ENCODE data around the gene TMEM123. TPM values are rescaled to one million over a fixed set of nuclear protein-coding genes. Genes with fewer than 3 reads are reported as not detected.

The TMEM123 gene
- total and polyA plus RNA-seq, 2 of the 4 experiments (the other 2 are of a cell fraction): 96.9 to 127 TPM

- H2AK9ac ChIP-seq (replicated peaks; ENCODE audit: low read depth, low read length, poor library complexity): peak overlapping the region; percentile 2
- H3K4me2 ChIP-seq (ENCODE audit: low read depth, low read length): no peak overlapping the region
- no peak overlapping the region for H3K9ac ChIP-seq (ENCODE audit: low read depth, low read length)
- intact Hi-C loops (cut with micrococcal nuclease) (no loop called here), dilution Hi-C loops (cut with HindIII; ENCODE audit: low sequenced_read_pairs, unreplicated experiment) (no loop called here), in situ Hi-C loops (cut with MboI; ENCODE audit: low sequenced_read_pairs) (loop anchor here (25.0 kb wide), 1 partner anchor 97 kb away; no protein-coding TSS in a partner anchor)
- no peak overlapping the region for H2AK5ac ChIP-seq (ENCODE audit: low read depth, low read length)
- no TSS peak for BruUV-seq (replicated peaks)
- H3K4ac ChIP-seq (ENCODE audit: low read depth, low read length): no peak overlapping the region
- ATAC-seq (ENCODE audit: low read depth): no peak
- no peak overlapping the region for H2AFZ ChIP-seq (replicated peaks; ENCODE audit: low read length, poor library complexity)
- peaks cover 32% of the 10 kb centered on the region for H3K36me3 ChIP-seq (ENCODE audit: control insufficient read depth, insufficient read depth, low read length)
- no peaks in the 10 kb centered on the region for H3K9me1 ChIP-seq (ENCODE audit: insufficient read depth, low read length)
- H3K27ac ChIP-seq (ENCODE audit: insufficient read depth, low read length): no peak overlapping the region
- H3K23ac ChIP-seq (ENCODE audit: low read depth, low read length): no peak overlapping the region; the same call in 1 of the 2 replicates
- H4K5ac ChIP-seq (ENCODE audit: low read depth, low read length): no peak overlapping the region
- H3K56ac ChIP-seq (ENCODE audit: extremely low read depth, insufficient read depth, low read length): no peak overlapping the region
- H3K9me3 ChIP-seq (ENCODE audit: control insufficient read depth, insufficient read depth, low read length): no peaks in the 10 kb centered on the region
- H2BK15ac ChIP-seq (ENCODE audit: low read depth, low read length): no peak overlapping the region
- H3K79me1 ChIP-seq (ENCODE audit: low read depth in 1 of 2, low read length in 2 of 2): peaks cover 23 to 51% of the 10 kb centered on the region in 2 experiments
- no peak overlapping the region for H3K18ac ChIP-seq (ENCODE audit: low read depth, low read length)
- CTCF ChIA-PET: no interaction called here
- no peak for DNase-seq
- POLR2A ChIA-PET (ENCODE audit: unreplicated experiment): no interaction called here
- H3K4me1 ChIP-seq (ENCODE audit: control insufficient read depth, insufficient read depth, low read length): no peaks in the 10 kb centered on the region
- H3K27me3 ChIP-seq (ENCODE audit: control insufficient read depth, insufficient read depth, low read length): no peaks in the 10 kb centered on the region
- no peak overlapping the region for H2BK20ac ChIP-seq (ENCODE audit: low read depth, low read length)
- no peak overlapping the region for H3K4me3 ChIP-seq (ENCODE audit: insufficient read depth, low read depth, low read length)
- no peak overlapping the region for H3K14ac ChIP-seq (replicated peaks; ENCODE audit: low read depth, low read length)
- TF ChIP-seq RCOR1 (IDR thresholded peaks at IDR 0.05; ENCODE audit: insufficient replicate concordance, low read length) (no peak), RFX5 (IDR thresholded peaks at IDR 0.05; ENCODE audit: low read depth, low read length) (no peak), MAFK (IDR thresholded peaks at IDR 0.05; ENCODE audit: low read depth, low read length) (no peak), CEBPB (IDR thresholded peaks at IDR 0.05; ENCODE audit: low read depth, low read length) (no peak), CTCF (conservative IDR thresholded peaks at IDR 0.05; ENCODE audit: low read depth, low read length) (no peak), SMC3 (IDR thresholded peaks at IDR 0.05; ENCODE audit: low read depth, low read length) (no peak), MXI1 (IDR thresholded peaks at IDR 0.05; ENCODE audit: borderline replicate concordance, low read depth, low read length) (no peak), BHLHE40 (IDR thresholded peaks at IDR 0.05; ENCODE audit: low read depth, low read length) (no peak), POLR2A (IDR thresholded peaks at IDR 0.05; ENCODE audit: low read depth, low read length) (no peak), NFE2L2 (IDR thresholded peaks at IDR 0.05; ENCODE audit: low read depth, low read length) (no peak), FOS (IDR thresholded peaks at IDR 0.05; ENCODE audit: low read depth, low read length) (no peak), MAZ (IDR thresholded peaks at IDR 0.05; ENCODE audit: borderline replicate concordance, low read depth, low read length) (no peak), CHD1 (IDR thresholded peaks at IDR 0.05; ENCODE audit: low read depth, low read length) (no peak), RAD21 (IDR thresholded peaks at IDR 0.05; ENCODE audit: low read length) (no peak)
- TF ChIP-seq, protein P1, sequence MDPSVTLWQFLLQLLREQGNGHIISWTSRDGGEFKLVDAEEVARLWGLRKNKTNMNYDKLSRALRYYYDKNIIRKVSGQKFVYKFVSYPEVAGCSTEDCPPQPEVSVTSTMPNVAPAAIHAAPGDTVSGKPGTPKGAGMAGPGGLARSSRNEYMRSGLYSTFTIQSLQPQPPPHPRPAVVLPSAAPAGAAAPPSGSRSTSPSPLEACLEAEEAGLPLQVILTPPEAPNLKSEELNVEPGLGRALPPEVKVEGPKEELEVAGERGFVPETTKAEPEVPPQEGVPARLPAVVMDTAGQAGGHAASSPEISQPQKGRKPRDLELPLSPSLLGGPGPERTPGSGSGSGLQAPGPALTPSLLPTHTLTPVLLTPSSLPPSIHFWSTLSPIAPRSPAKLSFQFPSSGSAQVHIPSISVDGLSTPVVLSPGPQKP (IDR thresholded peaks at IDR 0.05; ENCODE audit: borderline replicate concordance, low read depth, low read length): no peak
- TF ChIP-seq, protein P2, sequence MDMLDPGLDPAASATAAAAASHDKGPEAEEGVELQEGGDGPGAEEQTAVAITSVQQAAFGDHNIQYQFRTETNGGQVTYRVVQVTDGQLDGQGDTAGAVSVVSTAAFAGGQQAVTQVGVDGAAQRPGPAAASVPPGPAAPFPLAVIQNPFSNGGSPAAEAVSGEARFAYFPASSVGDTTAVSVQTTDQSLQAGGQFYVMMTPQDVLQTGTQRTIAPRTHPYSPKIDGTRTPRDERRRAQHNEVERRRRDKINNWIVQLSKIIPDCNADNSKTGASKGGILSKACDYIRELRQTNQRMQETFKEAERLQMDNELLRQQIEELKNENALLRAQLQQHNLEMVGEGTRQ (IDR thresholded peaks at IDR 0.05; ENCODE audit: low read depth, low read length): no peak
- H4K8ac ChIP-seq (ENCODE audit: low read depth in 2 of 2, low read length in 2 of 2): peak overlapping the region in 1 of 2 experiments; percentile 26; a peak in 1 of 4 replicates
- no peak overlapping the region for H2BK120ac ChIP-seq (ENCODE audit: low read depth, low read length)
- 91% methylated on average over 6 of the region's 15 CpGs; no CpG with 5 or more reads in 1 of the 2 experiments for WGBS, 2 experiments (ENCODE audit: extremely low coverage in 2 of 2, insufficient read length in 1 of 2)
- no peak overlapping the region for H4K91ac ChIP-seq (ENCODE audit: insufficient read depth, low read depth, low read length)
- no peak overlapping the region for H2BK5ac ChIP-seq (ENCODE audit: low read depth, low read length, poor library complexity, severe bottlenecking)
- 0 out of 2 replicates have a peak, but pooled peaks cover 3% of the 10 kb centered on the region for H4K20me1 ChIP-seq (ENCODE audit: insufficient read depth, low read length)
Observed at GRCh38 chr11:102384419-102385079, 68.0 kb downstream of the TMEM123 start.
